GM23338 (cell line): ENCODE results near the gene WNT4. TPM values are rescaled to one million over a fixed set of nuclear protein-coding genes. Genes with fewer than 3 reads are reported as not detected.

ENCODE experiments used
- ATAC-seq: fragments of 200-7000 bp; cut with Tn5 transposase; 3 replicates; pipeline ENCODE4 v1.9.1; 2020
- DNase-seq: peaks from one replicate; pipeline ENCODE4 v3.0.0-alpha.2; 2015; ENCODE audit warnings: low spot score
- H2AFZ ChIP-seq: fragments of 200-600 bp; sonication (generic); 2 replicates; pipeline ENCODE4 v1.8.0; 2016; ENCODE audit warnings: antibody characterized with exemption, mild to moderate bottlenecking, moderate library complexity
- H3F3A ChIP-seq: fragments of 200-600 bp; sonication (generic); replicated peaks from 2 replicates; pipeline ENCODE4 v1.8.0; 2017; ENCODE audit warnings: antibody characterized with exemption, mixed run types, low read depth
- H3K27ac ChIP-seq: fragments of 200-600 bp; sonication (generic); 2 replicates; pipeline ENCODE4 v1.6.1; 2016; ENCODE audit warnings: low read depth
- H3K27me3 ChIP-seq: fragments of 200-600 bp; sonication (generic); 2 replicates; pipeline ENCODE4 v1.8.0; 2016; ENCODE audit warnings: mild to moderate bottlenecking, mixed run types, moderate library complexity; ENCODE audit not compliant: insufficient read depth
- H3K36me3 ChIP-seq: fragments of 200-600 bp; sonication (generic); 2 replicates; pipeline ENCODE4 v1.8.0; 2016; ENCODE audit warnings: mild to moderate bottlenecking; ENCODE audit not compliant: insufficient read depth
- H3K4me1 ChIP-seq: fragments of 200-600 bp; sonication (generic); 2 replicates; pipeline ENCODE4 v1.8.0; 2016; ENCODE audit warnings: mild to moderate bottlenecking, moderate library complexity; ENCODE audit not compliant: insufficient read depth
- H3K4me2 ChIP-seq: fragments of 200-600 bp; sonication (generic); 2 replicates; pipeline ENCODE4 v1.7.1; 2017; ENCODE audit warnings: mixed run types
- H3K4me3 ChIP-seq: fragments of 200-600 bp; sonication (generic); 2 replicates; pipeline ENCODE4 v1.6.1; 2016; ENCODE audit warnings: mixed run types
- H3K79me2 ChIP-seq: fragments of 200-600 bp; sonication (generic); replicated peaks from 2 replicates; pipeline ENCODE4 v1.8.0; 2017; ENCODE audit warnings: mild to moderate bottlenecking; ENCODE audit not compliant: insufficient read depth
- H3K9me2 ChIP-seq: fragments of 200-600 bp; sonication (generic); 2 replicates; pipeline ENCODE4 v1.8.0; 2017; ENCODE audit not compliant: insufficient read depth
- H4K20me1 ChIP-seq: fragments of 200-600 bp; sonication (generic); replicated peaks from 2 replicates; pipeline ENCODE4 v1.8.0; 2017; ENCODE audit warnings: mild to moderate bottlenecking; ENCODE audit not compliant: insufficient read depth
- H3K27ac Mint-ChIP-seq: 2 replicates; pipeline ENCODE4 v1.8.0; 2020; ENCODE audit warnings: inconsistent platforms, mild to moderate bottlenecking, moderate library complexity, mixed read lengths
- H3K27me3 Mint-ChIP-seq: 3 replicates; pipeline ENCODE4 v1.8.0; 2022; ENCODE audit warnings: low read depth, mild to moderate bottlenecking, moderate library complexity, mixed read lengths, inconsistent platforms; ENCODE audit not compliant: insufficient read depth, poor library complexity
- H3K36me3 Mint-ChIP-seq: 3 replicates; pipeline ENCODE4 v1.8.0; 2021; ENCODE audit warnings: low read depth, mild to moderate bottlenecking, inconsistent platforms, moderate library complexity, mixed read lengths
- H3K4me1 Mint-ChIP-seq: 3 replicates; pipeline ENCODE4 v1.8.0; 2020; ENCODE audit warnings: mild to moderate bottlenecking, inconsistent platforms, mixed read lengths
- H3K4me3 Mint-ChIP-seq: 3 replicates; pipeline ENCODE4 v1.8.0; 2021; ENCODE audit warnings: moderate library complexity, mild to moderate bottlenecking, inconsistent platforms, mixed read lengths
- H3K9me3 Mint-ChIP-seq: 3 replicates; pipeline ENCODE4 v1.8.0; 2020; ENCODE audit warnings: moderate library complexity, mild to moderate bottlenecking, inconsistent platforms, mixed read lengths
- CTCF ChIP-seq, 2 experiments: fragments of 200-600 bp in 1 of 2; sonication (generic) in 1 of 2; conservative IDR thresholded peaks; 2 replicates each; pipeline versions ENCODE4 v1.5.1 to v1.6.1; 2016 to 2017; ENCODE audit warnings: antibody characterized with exemption in 2 of 2, low read depth in 2 of 2, mild to moderate bottlenecking in 2 of 2, moderate library complexity in 1 of 2
- ETS1 ChIP-seq: IDR thresholded peaks from 2 replicates; pipeline ENCODE4 v1.6.1; 2016; ENCODE audit warnings: antibody characterized with exemption
- EZH2 ChIP-seq: fragments of 200-600 bp; sonication (generic); IDR thresholded peaks from one replicate; pipeline ENCODE4 v1.8.0; 2017; ENCODE audit warnings: antibody characterized with exemption, mild to moderate bottlenecking, low read depth; ENCODE audit not compliant: unreplicated experiment
- JUNB ChIP-seq: IDR thresholded peaks from one replicate; pipeline ENCODE4 v1.6.1; 2016; ENCODE audit warnings: antibody characterized with exemption; ENCODE audit not compliant: unreplicated experiment
- NANOG ChIP-seq: IDR thresholded peaks from 2 replicates; pipeline ENCODE4 v1.6.1; 2016; ENCODE audit warnings: antibody characterized with exemption, borderline replicate concordance
- POLR2AphosphoS5 ChIP-seq: IDR thresholded peaks from 2 replicates; pipeline ENCODE4 v1.6.1; 2016; ENCODE audit warnings: antibody characterized with exemption, low read depth
- REST ChIP-seq: IDR thresholded peaks from one replicate; pipeline ENCODE4 v1.6.1; 2018; ENCODE audit warnings: antibody characterized with exemption; ENCODE audit not compliant: unreplicated experiment
- ZNF462 ChIP-seq: fragments of 250-450 bp; sonication (Bioruptor Pico); IDR thresholded peaks from 2 replicates; pipeline ENCODE4 v1.5.0; 2020; ENCODE audit warnings: mild to moderate bottlenecking, moderate library complexity
- polyA plus RNA-seq: library from polyadenylated mRNA; unstranded; fragments of >200 nt; fragmentation: Nextera tagmentation; extraction: Ambion mirVana; gene quantifications from 2 replicates; pipeline ENCODE4 v1.2.1, GENCODE V29; 2016
- total RNA-seq: library from RNA; depleted of rRNA; stranded (reverse); fragments of >200 nt; shearing (Covaris generic); gene quantifications from 2 replicates; pipeline ENCODE4 v1.2.3, GENCODE V29; 2014

Gene WNT4
- total and polyA plus RNA-seq, 2 experiments from 2014 or later, result 0.59 to 0.79 TPM

GRCh38 chr1:22122273-22123070, 20.4 kb downstream of the WNT4 start:
- Histone ChIP-seq H3K4me1 (peaks cover 8% of the 10 kb centered on the region; the same call in 1 of the 2 replicates), H2AFZ (no peak overlapping the region), H3K9me2 (no peaks in the 10 kb centered on the region), H3K27ac (no peak overlapping the region; the same call in 1 of the 2 replicates), H3K36me3 (no peaks in the 10 kb centered on the region), H4K20me1 (no peaks in the 10 kb centered on the region), H3K4me3 (no peak overlapping the region), H3K27me3 (no peaks in the 10 kb centered on the region), H3K79me2 (no peaks in the 10 kb centered on the region), H3K4me2 (no peak overlapping the region; the same call in 1 of the 2 replicates), H3F3A (no peaks in the 10 kb centered on the region)
- Mint-ChIP-seq H3K9me3 (no peaks in the 10 kb centered on the region), H3K4me3 (no peak overlapping the region), H3K36me3 (no peaks in the 10 kb centered on the region), H3K27ac (no peak overlapping the region; the same call in 1 of the 2 replicates), H3K4me1 (peaks cover 26% of the 10 kb centered on the region), H3K27me3 (peaks cover 11% of the 10 kb centered on the region)
- ATAC-seq, result no peak
- DNase-seq, result no peak
- no peak for TF ChIP-seq POLR2AphosphoS5
- no peak for TF ChIP-seq ETS1
- TF ChIP-seq CTCF (conservative IDR thresholded peaks at IDR 0.05; ENCODE audit: low read depth in 2 of 2), result no peak
- TF ChIP-seq REST, result no peak
- no peak for TF ChIP-seq JUNB
- no peak for TF ChIP-seq EZH2
- TF ChIP-seq ZNF462, result no peak
- TF ChIP-seq NANOG, result no peak
